HL-60 (cell line): ENCODE results near the gene FLACC1.

Source experiments
- DNase-seq, 2 experiments: peaks; one replicate each; pipeline ENCODE4 v3.0.0-alpha.2; 2010 to 2020; ENCODE audit warnings: low read depth in 1 of 2, low spot score in 1 of 2
- H3K27ac ChIP-seq: fragments of 250-450 bp; sonication (Bioruptor Pico); replicated peaks from 2 replicates; pipeline ENCODE4 v1.5.1; 2020; ENCODE audit warnings: mild to moderate bottlenecking, moderate library complexity
- H3K27me3 ChIP-seq: fragments of 250-450 bp; sonication (Bioruptor Pico); 2 replicates; pipeline ENCODE4 v1.5.1; 2021; ENCODE audit warnings: mild to moderate bottlenecking, moderate library complexity; ENCODE audit not compliant: insufficient read depth, poor library complexity, severe bottlenecking
- H3K4me3 ChIP-seq: replicated peaks from 2 replicates; pipeline ENCODE4 v1.5.1; 2011; ENCODE audit warnings: mild to moderate bottlenecking, control low read depth, low read length; ENCODE audit not compliant: insufficient read depth
- GABPA ChIP-seq: IDR thresholded peaks from 2 replicates; pipeline ENCODE4 v1.6.1; 2012; ENCODE audit warnings: low read depth
- POLR2AphosphoS5 ChIP-seq: IDR thresholded peaks from 2 replicates; pipeline ENCODE4 v1.6.1; 2012; ENCODE audit warnings: low read depth
- SPI1 ChIP-seq: IDR thresholded peaks from 2 replicates; pipeline ENCODE4 v1.6.1; 2012; ENCODE audit warnings: low read depth, mild to moderate bottlenecking, borderline replicate concordance
- TF ChIP-seq, protein P1 (sequence below): IDR thresholded peaks from 2 replicates; pipeline ENCODE4 v1.6.1; 2012; ENCODE audit warnings: low read depth; ENCODE audit not compliant: insufficient replicate concordance
- TF ChIP-seq, protein P2 (sequence below): IDR thresholded peaks from one replicate; pipeline ENCODE4 v1.5.1; 2011; ENCODE audit warnings: low read length, control low read depth, inconsistent platforms; ENCODE audit not compliant: insufficient read depth

FLACC1 gene

DNA sequence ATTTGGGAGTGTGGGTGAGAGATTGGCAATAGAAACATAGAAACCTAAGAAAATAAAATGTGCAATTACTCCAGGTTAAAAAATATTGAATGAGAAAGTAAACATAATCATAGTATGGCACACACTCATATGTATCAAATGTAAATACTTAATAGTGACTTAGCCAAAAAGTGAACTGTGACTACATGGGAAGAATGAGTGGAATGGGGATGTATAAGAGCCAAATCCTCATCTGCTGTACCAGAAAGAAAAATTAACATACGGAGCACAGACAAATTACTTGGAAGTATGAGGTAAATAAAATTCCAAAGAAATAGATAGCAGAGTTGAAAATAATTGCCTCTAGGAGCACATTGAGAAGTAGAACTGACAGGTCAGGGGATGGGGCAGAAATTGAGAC, 4.0 kb downstream of the FLACC1 start:
- Histone ChIP-seq H3K27ac (no peak overlapping the region), H3K27me3 (no peaks in the 10 kb centered on the region), H3K4me3 (no peak overlapping the region)
- no peak for DNase-seq
- TF ChIP-seq, protein P1, sequence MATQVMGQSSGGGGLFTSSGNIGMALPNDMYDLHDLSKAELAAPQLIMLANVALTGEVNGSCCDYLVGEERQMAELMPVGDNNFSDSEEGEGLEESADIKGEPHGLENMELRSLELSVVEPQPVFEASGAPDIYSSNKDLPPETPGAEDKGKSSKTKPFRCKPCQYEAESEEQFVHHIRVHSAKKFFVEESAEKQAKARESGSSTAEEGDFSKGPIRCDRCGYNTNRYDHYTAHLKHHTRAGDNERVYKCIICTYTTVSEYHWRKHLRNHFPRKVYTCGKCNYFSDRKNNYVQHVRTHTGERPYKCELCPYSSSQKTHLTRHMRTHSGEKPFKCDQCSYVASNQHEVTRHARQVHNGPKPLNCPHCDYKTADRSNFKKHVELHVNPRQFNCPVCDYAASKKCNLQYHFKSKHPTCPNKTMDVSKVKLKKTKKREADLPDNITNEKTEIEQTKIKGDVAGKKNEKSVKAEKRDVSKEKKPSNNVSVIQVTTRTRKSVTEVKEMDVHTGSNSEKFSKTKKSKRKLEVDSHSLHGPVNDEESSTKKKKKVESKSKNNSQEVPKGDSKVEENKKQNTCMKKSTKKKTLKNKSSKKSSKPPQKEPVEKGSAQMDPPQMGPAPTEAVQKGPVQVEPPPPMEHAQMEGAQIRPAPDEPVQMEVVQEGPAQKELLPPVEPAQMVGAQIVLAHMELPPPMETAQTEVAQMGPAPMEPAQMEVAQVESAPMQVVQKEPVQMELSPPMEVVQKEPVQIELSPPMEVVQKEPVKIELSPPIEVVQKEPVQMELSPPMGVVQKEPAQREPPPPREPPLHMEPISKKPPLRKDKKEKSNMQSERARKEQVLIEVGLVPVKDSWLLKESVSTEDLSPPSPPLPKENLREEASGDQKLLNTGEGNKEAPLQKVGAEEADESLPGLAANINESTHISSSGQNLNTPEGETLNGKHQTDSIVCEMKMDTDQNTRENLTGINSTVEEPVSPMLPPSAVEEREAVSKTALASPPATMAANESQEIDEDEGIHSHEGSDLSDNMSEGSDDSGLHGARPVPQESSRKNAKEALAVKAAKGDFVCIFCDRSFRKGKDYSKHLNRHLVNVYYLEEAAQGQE = no peak
- TF ChIP-seq POLR2AphosphoS5 (no peak), SPI1 (no peak), GABPA (no peak)
- TF ChIP-seq, protein P2, sequence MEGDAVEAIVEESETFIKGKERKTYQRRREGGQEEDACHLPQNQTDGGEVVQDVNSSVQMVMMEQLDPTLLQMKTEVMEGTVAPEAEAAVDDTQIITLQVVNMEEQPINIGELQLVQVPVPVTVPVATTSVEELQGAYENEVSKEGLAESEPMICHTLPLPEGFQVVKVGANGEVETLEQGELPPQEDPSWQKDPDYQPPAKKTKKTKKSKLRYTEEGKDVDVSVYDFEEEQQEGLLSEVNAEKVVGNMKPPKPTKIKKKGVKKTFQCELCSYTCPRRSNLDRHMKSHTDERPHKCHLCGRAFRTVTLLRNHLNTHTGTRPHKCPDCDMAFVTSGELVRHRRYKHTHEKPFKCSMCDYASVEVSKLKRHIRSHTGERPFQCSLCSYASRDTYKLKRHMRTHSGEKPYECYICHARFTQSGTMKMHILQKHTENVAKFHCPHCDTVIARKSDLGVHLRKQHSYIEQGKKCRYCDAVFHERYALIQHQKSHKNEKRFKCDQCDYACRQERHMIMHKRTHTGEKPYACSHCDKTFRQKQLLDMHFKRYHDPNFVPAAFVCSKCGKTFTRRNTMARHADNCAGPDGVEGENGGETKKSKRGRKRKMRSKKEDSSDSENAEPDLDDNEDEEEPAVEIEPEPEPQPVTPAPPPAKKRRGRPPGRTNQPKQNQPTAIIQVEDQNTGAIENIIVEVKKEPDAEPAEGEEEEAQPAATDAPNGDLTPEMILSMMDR = no peak

DNA sequence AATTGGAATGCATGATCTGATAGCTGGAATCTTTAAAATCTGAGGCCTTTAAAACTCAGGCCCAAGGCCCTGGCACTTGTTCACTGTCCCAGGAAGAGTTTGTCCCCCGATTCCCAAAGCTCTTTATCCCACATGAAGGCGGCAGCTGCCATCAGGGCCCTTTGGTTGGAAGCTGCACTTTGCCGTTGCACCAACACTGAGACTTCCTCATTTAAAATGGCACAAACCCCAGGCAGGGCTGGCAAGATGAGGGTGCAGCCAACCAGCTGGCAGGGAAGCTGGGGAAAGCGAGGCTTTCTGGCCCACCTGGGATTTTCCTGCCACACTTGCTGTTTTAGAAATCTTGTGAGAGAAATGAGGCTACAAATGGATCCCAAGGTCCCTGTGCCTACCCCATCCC, 6.3 kb downstream of the FLACC1 start:
- no peak overlapping the region for H3K4me3 ChIP-seq
- H3K27me3 ChIP-seq = no peaks in the 10 kb centered on the region
- TF ChIP-seq, protein P2 = no peak
- peak; percentile 84 for TF ChIP-seq SPI1
- no peak for TF ChIP-seq GABPA
- TF ChIP-seq POLR2AphosphoS5 = no peak
- TF ChIP-seq, protein P1 = no peak
- no peak overlapping the region; the same call in 1 of the 2 replicates for H3K27ac ChIP-seq
- DNase-seq = peak in 1 of 2 experiments; percentile 55

DNA sequence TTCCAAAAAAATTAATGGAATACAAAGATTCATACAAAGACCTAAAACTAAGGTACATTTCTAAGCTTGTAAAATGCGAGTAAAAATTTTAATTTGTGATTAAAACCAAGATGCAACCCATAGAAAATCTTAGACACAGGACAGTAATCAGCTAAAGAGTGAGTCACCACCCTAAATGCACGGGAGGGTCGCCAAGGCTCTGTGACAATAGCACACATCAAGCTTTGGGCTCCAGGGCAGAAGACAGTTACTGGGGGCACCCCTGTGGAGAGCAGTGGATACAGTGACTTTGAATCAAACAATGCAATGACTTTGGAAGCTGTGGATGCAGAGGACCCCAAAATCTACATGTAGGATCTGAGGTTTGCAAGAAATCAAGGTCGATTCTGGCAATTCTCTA, 7.5 kb downstream of the FLACC1 start:
- DNase-seq = no peak
- TF ChIP-seq POLR2AphosphoS5 = no peak
- TF ChIP-seq, protein P2 = no peak
- TF ChIP-seq, protein P1 = no peak
- TF ChIP-seq SPI1 = no peak
- no peak for TF ChIP-seq GABPA
- no peak overlapping the region for H3K27ac ChIP-seq
- no peaks in the 10 kb centered on the region for H3K27me3 ChIP-seq
- no peak overlapping the region for H3K4me3 ChIP-seq
